HG03103 (cell line): ENCODE measurements around the gene ZSCAN12.
"Not testable (repeated sequence)": the region's sequence is repeated elsewhere in the genome, so short reads cannot be mapped to it uniquely, and the experiment has no call there.

Experiments
- ATAC-seq: cut with Tn5 transposase; IDR thresholded peaks from one replicate; pipeline ENCODE4 v1.9.1; 2021; ENCODE audit warnings: low read depth; ENCODE audit not compliant: unreplicated experiment

Gene ZSCAN12

GRCh38 chr6:28399350-28400121, at the start of gene ZSCAN12:
Gene ZSCAN12 (minus strand): TSS chr6:28399747. CDS start chr6:28398405, 1,342 bp downstream.
- ATAC-seq: peak; percentile 65

GRCh38 chr6:28449056-28449455, 49.5 kb upstream of the ZSCAN12 start:
- ATAC-seq: no peak

DNA sequence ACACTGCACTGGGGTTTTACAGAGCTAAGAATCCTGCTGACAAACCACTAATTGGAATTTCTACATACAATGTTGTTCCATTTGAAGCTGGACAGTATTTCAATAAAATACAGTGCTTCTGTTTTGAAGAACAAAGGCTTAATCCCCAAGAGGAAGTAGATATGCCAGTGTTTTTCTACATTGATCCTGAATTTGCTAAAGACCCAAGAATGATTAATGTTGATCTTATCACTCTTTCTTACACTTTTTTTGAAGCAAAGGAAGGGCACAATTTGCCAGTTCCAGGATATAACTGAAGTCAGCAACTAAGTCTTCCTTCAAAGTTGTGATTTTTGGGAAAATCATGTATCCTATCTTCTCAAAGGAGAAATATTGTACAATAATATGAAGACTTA, 48.0 kb upstream of the ZSCAN12 start:
- ATAC-seq: not testable (repeated sequence)

GRCh38 chr6:28446818-28447511, 47.4 kb upstream of the ZSCAN12 start:
- no peak for ATAC-seq

DNA sequence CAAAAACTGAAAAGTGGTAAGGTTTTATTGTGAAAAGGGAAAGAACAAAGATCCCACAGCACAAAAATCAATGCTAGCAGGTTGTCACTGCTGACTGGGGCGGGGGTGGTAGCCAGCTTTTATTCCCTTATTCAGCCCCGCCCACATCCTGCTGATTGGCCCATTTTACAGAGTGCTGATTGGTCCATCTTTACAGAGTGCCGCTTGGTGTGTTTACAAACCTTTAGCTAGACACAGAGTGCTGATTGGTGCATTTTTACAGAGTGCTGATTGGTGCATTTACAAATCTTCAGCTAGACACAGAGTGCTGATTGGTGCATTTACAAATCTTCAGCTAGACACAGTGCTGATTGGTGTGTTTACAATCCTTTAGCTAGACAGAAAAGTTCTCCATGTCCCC, 45.2 kb upstream of the ZSCAN12 start:
- not testable (repeated sequence) for ATAC-seq

GRCh38 chr6:28443112-28443773, 43.7 kb upstream of the ZSCAN12 start, which contains the start of gene ZSCAN23:
Gene ZSCAN23 (minus strand): TSS chr6:28443491. CDS start chr6:28436266, 7,225 bp downstream.
- no peak for ATAC-seq

DNA sequence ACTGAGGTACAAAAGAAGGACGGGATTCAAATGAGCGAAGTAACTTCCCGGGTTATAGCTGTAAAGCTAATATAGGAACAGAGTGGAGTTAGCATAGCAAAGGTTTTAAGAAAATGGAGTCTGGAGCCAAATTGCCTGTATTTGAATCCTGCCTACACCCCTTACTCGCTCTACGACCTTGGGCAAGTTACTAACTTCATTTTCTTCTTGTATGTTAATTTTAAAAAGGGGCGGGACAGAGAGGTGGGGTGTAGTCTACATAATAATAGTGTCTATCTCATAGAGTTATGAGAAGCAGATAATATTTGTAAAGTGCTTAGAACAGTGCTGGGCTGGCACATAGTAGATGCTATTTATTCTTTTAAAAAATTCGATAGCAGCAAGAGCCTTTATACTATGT, 43.0 kb upstream of the ZSCAN12 start:
- no peak for ATAC-seq

DNA sequence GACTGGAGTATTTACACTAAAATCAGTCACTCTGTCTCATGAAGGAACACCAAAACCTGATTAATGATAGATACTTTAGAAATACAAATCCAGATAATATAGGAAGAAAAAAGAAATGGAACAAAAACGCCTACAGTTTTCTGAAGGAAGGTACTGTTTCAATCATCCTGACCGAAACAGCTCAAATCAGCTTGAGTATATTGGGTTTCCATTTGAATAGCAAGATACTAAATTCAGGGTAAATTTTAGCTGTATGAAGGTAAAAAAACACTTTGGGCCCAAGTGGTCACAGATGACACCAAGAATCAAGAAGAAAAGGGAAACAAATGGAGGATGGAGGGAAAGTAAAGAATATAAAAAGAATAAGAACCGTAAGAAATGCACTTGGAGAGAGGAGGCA, 36.9 kb upstream of the ZSCAN12 start:
- no peak for ATAC-seq

- ATAC-seq: no peak
These were observed 33.6 kb upstream of the ZSCAN12 start for GRCh38 chr6:28433119-28433518.

DNA sequence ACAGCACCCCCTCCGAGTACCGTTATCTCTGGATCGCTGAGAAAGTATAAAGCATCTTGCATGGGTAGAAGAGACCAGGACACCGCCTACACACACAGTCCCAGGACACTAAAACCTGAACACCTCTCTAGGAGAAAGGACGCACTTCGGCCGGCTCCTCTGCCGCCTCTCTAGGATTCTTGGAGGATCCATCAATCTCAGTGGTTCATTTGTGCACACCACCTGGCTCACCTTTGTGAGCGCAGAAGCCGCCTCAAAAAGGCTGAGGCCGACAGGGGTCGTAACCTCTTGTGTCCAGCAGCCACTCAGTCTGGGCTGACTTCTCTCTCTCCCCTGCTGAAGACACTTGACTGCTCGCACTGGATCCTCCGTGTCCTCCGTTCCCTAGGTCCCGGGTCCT, 30.2 kb upstream of the ZSCAN12 start:
- ATAC-seq: no peak

DNA sequence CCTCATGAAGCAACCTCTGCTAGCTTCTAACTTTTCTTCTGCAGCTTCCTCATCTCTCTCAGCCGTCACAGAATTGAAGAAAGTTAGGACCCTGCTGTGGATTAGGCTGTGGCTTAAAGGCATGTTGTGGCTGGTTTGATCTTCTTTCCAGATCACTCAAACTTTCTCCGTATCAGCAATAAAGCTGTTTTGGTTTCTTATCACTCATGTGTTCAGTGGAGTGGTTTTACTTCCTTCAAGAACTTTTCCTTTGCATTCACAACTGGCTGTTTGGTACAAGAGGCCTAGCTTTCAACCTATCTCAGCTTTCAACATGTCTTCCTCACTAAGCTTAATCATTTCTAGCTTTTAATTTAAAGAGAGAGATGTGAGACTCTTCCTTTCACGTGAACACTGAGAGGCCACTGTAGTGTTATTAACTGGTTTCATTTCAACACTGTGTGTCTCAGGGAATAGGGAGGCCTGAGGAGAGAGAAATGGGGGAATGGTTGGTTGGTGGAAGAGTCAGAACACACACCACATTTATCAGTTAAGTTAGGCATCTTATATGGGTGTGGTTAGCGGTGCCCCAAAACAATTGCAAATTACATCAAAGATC, 26.5 kb upstream of the ZSCAN12 start:
- ATAC-seq: no peak

DNA sequence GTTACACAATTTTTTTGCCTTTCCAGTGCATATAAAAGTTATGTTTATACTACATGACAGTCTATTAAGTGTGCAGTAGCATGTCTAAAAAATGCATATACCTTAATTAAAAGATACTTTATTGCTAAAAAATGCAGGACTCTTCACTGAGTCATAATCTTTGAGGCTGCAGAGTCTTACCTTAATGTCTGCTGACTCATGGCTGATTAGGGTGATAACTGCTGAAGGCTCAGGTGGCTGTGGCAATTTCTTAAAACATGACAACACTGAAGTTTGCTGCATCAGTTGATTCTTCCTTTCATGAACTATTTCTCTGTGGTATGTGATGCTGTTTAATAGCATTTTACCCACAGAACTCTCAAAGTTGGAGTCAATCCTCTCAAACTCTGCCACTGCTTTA, 24.6 kb upstream of the ZSCAN12 start:
- no peak for ATAC-seq

GRCh38 chr6:28423546-28423945, 24.0 kb upstream of the ZSCAN12 start:
- ATAC-seq: no peak

GRCh38 chr6:28413681-28414080, 14.1 kb upstream of the ZSCAN12 start:
- no peak for ATAC-seq

GRCh38 chr6:28410767-28411166, 11.2 kb upstream of the ZSCAN12 start:
- ATAC-seq: no peak

- ATAC-seq: no peak
These were observed 8.7 kb upstream of the ZSCAN12 start for GRCh38 chr6:28408076-28408802.

DNA sequence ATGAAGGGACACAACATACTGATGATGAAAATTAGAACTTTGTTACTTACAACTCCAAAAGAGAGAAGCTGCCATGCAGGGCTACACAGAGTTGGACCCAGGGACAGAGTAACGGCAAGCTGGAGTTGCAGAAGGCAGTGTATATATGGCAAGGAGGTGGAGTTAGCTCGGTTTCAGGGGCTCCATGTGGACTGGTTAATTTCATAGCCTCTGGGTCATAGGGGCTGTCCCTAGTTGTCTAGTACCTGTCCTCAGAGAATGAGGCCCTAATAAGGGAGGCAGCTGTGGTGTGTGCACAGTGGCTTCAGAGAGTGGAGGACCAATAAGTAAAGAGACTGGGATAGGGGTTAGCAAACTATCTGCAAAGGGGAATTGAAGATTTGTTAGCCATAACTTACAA, 7.9 kb upstream of the ZSCAN12 start:
- no peak for ATAC-seq

DNA sequence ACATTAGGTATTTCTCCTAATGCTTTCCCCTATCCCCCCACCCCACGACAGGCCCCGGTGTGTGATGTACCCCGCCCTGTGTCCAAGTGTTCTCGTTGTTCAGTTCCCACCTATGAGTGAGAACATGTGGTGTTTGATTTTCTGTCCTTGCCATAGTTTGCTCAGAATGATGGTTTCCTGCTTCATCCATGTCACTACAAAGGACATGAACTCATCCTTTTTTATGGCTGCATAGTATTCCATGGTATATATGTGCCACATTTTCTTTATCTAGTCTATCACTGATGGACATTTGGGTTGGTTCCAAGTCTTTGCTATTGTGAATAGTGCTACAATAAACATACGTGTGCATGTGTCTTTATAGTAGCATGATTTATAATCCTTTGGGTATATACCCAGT, 4.4 kb upstream of the ZSCAN12 start:
- not testable (repeated sequence) for ATAC-seq

- ATAC-seq: no peak
These were observed 2.6 kb upstream of the ZSCAN12 start for GRCh38 chr6:28402197-28402596.

GRCh38 chr6:28401172-28401571, 1.6 kb upstream of the ZSCAN12 start:
- ATAC-seq: no peak

DNA sequence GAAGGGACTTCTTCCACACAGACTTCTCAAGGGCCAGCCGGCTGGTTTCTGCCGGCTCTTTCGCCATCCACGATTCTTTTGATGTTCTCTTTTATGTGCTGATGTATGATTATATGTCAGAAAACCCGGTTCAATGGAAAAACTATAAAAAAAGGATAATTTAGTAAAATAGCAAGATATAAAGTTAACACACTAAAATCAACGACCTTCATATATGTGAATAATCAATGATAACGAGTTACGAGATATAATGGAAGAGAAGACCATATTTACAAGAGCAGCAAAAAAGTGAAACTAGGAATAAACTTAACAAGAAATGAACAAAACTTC, 540 bp upstream of the ZSCAN12 start:
- no peak for ATAC-seq
